HK-2 (cell line): ENCODE results near the gene GPM6B.

ENCODE experiments used
- DNase-seq: peaks from one replicate; pipeline ENCODE4 v3.0.0-alpha.2; 2018; ENCODE audit not compliant: unreplicated experiment

GPM6B gene

GRCh38 chrX:13768939-13769338 lies 48.0 kb downstream of the GPM6B start:
- DNase-seq = no peak

GRCh38 chrX:13764765-13765164 lies 52.1 kb downstream of the GPM6B start:
- DNase-seq = no peak

- no peak for DNase-seq
These were observed 52.6 kb downstream of the GPM6B start for GRCh38 chrX:13764281-13764680.

GRCh38 chrX:13763489-13763888 lies 53.4 kb downstream of the GPM6B start:
- no peak for DNase-seq

GRCh38 chrX:13761606-13762414 lies 55.1 kb downstream of the GPM6B start:
- no peak for DNase-seq

- no peak for DNase-seq
These were observed 56.5 kb downstream of the GPM6B start for GRCh38 chrX:13760426-13760825.

GRCh38 chrX:13759152-13759718 lies 57.7 kb downstream of the GPM6B start:
- no peak for DNase-seq

- no peak for DNase-seq
These were observed 60.5 kb downstream of the GPM6B start for GRCh38 chrX:13756381-13756780.

GRCh38 chrX:13755254-13755653 lies 61.6 kb downstream of the GPM6B start:
- no peak for DNase-seq

- DNase-seq = no peak
These were observed 62.1 kb downstream of the GPM6B start for GRCh38 chrX:13754765-13755164.

GRCh38 chrX:13752646-13753045 lies 64.2 kb downstream of the GPM6B start:
- no peak for DNase-seq

- no peak for DNase-seq
These were observed 64.8 kb downstream of the GPM6B start for GRCh38 chrX:13752141-13752540.

GRCh38 chrX:13750812-13751211 lies 66.1 kb downstream of the GPM6B start:
- DNase-seq = no peak

- DNase-seq = no peak
These were observed 66.7 kb downstream of the GPM6B start for GRCh38 chrX:13750204-13750603.

GRCh38 chrX:13748486-13748885 lies 68.4 kb downstream of the GPM6B start:
- no peak for DNase-seq

- no peak for DNase-seq
These were observed 69.1 kb downstream of the GPM6B start for GRCh38 chrX:13747836-13748235.

- DNase-seq = no peak
These were observed 74.3 kb downstream of the GPM6B start for GRCh38 chrX:13742397-13743176.

GRCh38 chrX:13741695-13742094 lies 75.2 kb downstream of the GPM6B start:
- no peak for DNase-seq

- DNase-seq = peak; percentile 92
These were observed 82.4 kb downstream of the GPM6B start, which contains the start of the genes OFD1 and TRAPPC2 for GRCh38 chrX:13734278-13735172. TSS of gene OFD1 (plus strand) at chrX:13734748. CDS start at chrX:13735072, 324 bp downstream. TSS of gene TRAPPC2 (minus strand) at chrX:13734620. CDS start at chrX:13719963, 14,657 bp downstream.

- DNase-seq = no peak
These were observed 83.4 kb downstream of the GPM6B start for GRCh38 chrX:13733506-13733905.

- no peak for DNase-seq
These were observed 84.4 kb downstream of the GPM6B start for GRCh38 chrX:13732246-13733067.
